ENCODE data around the gene PEX14. TPM values are rescaled to one million over a fixed set of nuclear protein-coding genes. Genes with fewer than 3 reads are reported as not detected.

Gene PEX14
- total and polyA plus RNA-seq, 10 of the 15 experiments (the other 5 are each of a cell fraction or from before 2014, with no cell fraction given), result 1.4 to 23.2 (median 12.0) TPM

DNA sequence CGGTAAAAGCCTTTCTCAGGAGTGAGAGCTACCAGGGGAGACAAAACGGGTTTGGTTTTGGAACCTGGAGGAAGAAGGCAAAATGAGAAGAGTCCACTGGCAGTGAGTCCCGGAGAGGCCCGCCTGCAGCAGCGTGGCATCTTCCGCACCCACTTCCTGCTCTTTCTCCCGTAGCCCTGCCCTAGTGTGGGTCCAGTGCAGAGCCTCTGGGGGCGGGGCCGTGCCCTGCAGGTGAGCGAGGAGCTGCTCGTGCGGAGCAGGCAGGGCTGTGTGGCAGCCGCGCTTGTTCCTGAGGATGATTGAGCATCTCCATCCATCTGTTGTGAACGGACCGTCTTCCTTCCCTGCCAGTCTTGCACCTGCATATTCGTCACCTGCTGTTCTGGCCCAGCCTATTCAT, 66.5 kb downstream of the PEX14 start:
- TF ChIP-seq GATAD2B (conservative IDR thresholded peaks at IDR 0.05; ENCODE audit: low read depth) (no peak), MYB (IDR thresholded peaks at IDR 0.05; ENCODE audit: borderline replicate concordance, low read depth, low read length) (no peak), ESRRA (IDR thresholded peaks at IDR 0.05; ENCODE audit: low read length) (no peak), EED (IDR thresholded peaks at IDR 0.05; ENCODE audit: low read depth) (no peak)
- TF ChIP-seq, protein P1, sequence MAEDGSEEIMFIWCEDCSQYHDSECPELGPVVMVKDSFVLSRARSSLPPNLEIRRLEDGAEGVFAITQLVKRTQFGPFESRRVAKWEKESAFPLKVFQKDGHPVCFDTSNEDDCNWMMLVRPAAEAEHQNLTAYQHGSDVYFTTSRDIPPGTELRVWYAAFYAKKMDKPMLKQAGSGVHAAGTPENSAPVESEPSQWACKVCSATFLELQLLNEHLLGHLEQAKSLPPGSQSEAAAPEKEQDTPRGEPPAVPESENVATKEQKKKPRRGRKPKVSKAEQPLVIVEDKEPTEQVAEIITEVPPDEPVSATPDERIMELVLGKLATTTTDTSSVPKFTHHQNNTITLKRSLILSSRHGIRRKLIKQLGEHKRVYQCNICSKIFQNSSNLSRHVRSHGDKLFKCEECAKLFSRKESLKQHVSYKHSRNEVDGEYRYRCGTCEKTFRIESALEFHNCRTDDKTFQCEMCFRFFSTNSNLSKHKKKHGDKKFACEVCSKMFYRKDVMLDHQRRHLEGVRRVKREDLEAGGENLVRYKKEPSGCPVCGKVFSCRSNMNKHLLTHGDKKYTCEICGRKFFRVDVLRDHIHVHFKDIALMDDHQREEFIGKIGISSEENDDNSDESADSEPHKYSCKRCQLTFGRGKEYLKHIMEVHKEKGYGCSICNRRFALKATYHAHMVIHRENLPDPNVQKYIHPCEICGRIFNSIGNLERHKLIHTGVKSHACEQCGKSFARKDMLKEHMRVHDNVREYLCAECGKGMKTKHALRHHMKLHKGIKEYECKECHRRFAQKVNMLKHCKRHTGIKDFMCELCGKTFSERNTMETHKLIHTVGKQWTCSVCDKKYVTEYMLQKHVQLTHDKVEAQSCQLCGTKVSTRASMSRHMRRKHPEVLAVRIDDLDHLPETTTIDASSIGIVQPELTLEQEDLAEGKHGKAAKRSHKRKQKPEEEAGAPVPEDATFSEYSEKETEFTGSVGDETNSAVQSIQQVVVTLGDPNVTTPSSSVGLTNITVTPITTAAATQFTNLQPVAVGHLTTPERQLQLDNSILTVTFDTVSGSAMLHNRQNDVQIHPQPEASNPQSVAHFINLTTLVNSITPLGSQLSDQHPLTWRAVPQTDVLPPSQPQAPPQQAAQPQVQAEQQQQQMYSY (CRISPR knock-in tag; IDR thresholded peaks at IDR 0.05), result no peak
- no peaks in the 10 kb centered on the region for H3K4me1 ChIP-seq (ENCODE audit: control insufficient read depth, insufficient read depth, low read length)
- no peaks in the 10 kb centered on the region for H3K9me3 ChIP-seq (replicated peaks; ENCODE audit: control insufficient read depth, insufficient read depth, low read length)
- no peak for DNase-seq (ENCODE audit: low read depth, low spot score)
- intact Hi-C loops (cut with micrococcal nuclease; ENCODE audit: unreplicated experiment), result no loop called here
- POLR2A ChIA-PET, result no interaction called here
- no peak overlapping the region for H2AFZ ChIP-seq (ENCODE audit: control insufficient read depth, low read depth, low read length)
- H3K79me2 ChIP-seq (ENCODE audit: control insufficient read depth, insufficient read depth, low read length), result no peaks in the 10 kb centered on the region
- CTCF ChIA-PET, result no interaction called here
- H3K4me2 ChIP-seq (ENCODE audit: control insufficient read depth, insufficient read depth), result no peak overlapping the region
- no peak for FAIRE-seq
- in situ Hi-C loops (cut with MboI), result no loop called here
- H3K4me3 ChIP-seq, result no peak overlapping the region
- no peak for ATAC-seq
- peaks cover 5 to 13% of the 10 kb centered on the region in 2 experiments; a peak in 3 of 4 replicates for H3K36me3 ChIP-seq (ENCODE audit: control insufficient read depth in 2 of 2, insufficient read depth in 2 of 2, low read length in 1 of 2)
- no peak overlapping the region for H3K9ac ChIP-seq (ENCODE audit: control insufficient read depth, insufficient read depth, low read length)
- H3K27me3 ChIP-seq (replicated peaks in 1 of 2; ENCODE audit: control insufficient read depth in 2 of 2, insufficient read depth in 2 of 2, low read length in 1 of 2), result no peaks in the 10 kb centered on the region
- SMC1A ChIA-PET (ENCODE audit: uncharacterized antibody, unreplicated experiment), result interaction anchor here (0.8 kb wide), 1 partner anchor 10 kb away, joined by 3 read pairs; no protein-coding TSS in a partner anchor
- no peaks in the 10 kb centered on the region for H4K20me1 ChIP-seq (ENCODE audit: control insufficient read depth, insufficient read depth)
- 95% methylated on average over 17 of the region's 17 CpGs for WGBS (ENCODE audit: insufficient coverage, insufficient replicate concordance, low lambda C conversion rate, missing lambda C conversion rate)
- BruUV-seq (replicated peaks), result no TSS peak
- RAD21 ChIA-PET (ENCODE audit: unreplicated experiment), result no interaction called here
- no peak overlapping the region for H3K27ac ChIP-seq (ENCODE audit: control insufficient read depth, insufficient read depth)
